Measurements from ENCODE around the gene BICC1. TPM values are rescaled to one million over a fixed set of nuclear protein-coding genes. Genes with fewer than 3 reads are reported as not detected.

The BICC1 gene
- total RNA-seq, 1 experiment from 2014 or later = not detected

GRCh38 chr10:58746474-58747185 lies 234.0 kb downstream of the BICC1 start:
- Histone ChIP-seq H3K36me3 (ENCODE audit: control insufficient read depth in 1 of 2, insufficient read depth in 2 of 2, low read length in 2 of 2) (no peaks in the 10 kb centered on the region), H3K4me2 (ENCODE audit: low read length) (no peak overlapping the region), H3K4me3 (replicated peaks in 1 of 2; ENCODE audit: low read depth in 1 of 2, low read length in 2 of 2) (no peak overlapping the region), H3K9ac (ENCODE audit: low read length) (no peak overlapping the region), H3K27me3 (ENCODE audit: insufficient read depth, low read length) (peaks cover 19% of the 10 kb centered on the region), H3K4me1 (ENCODE audit: control insufficient read depth in 1 of 2, insufficient read depth in 2 of 2, low read length in 2 of 2) (no peaks in the 10 kb centered on the region), H3K9me2 (ENCODE audit: insufficient read depth) (no peaks in the 10 kb centered on the region), H3K79me2 (ENCODE audit: insufficient read depth, low read length) (no peaks in the 10 kb centered on the region), H3K9me3 (ENCODE audit: control insufficient read depth in 1 of 2, insufficient read depth in 1 of 2, low read depth in 1 of 2, low read length in 2 of 2) (no peaks in the 10 kb centered on the region), H4K20me1 (ENCODE audit: insufficient read depth) (no peaks in the 10 kb centered on the region), H3K27ac (ENCODE audit: low read depth, low read length) (no peak overlapping the region), H2AFZ (ENCODE audit: low read depth, low read length, poor library complexity, severe bottlenecking) (no peak overlapping the region)
- ATAC-seq = no peak
- TF ChIP-seq MAX (IDR thresholded peaks at IDR 0.05) = no peak
- TF ChIP-seq FOSL1 (IDR thresholded peaks at IDR 0.05; ENCODE audit: low read depth) = no peak
- no peak for TF ChIP-seq POLR2A (IDR thresholded peaks at IDR 0.05; ENCODE audit: borderline replicate concordance, extremely low read depth, insufficient read depth, insufficient read length)
- TF ChIP-seq TCF7L2 (IDR thresholded peaks at IDR 0.05; ENCODE audit: borderline replicate concordance, extremely low read depth, insufficient read depth, insufficient read length) = no peak
- no peak for TF ChIP-seq POLR2AphosphoS5 (IDR thresholded peaks at IDR 0.05; ENCODE audit: low read depth, low read length)
- TF ChIP-seq CTCF (IDR thresholded peaks at IDR 0.05 in 2 of 3, conservative IDR thresholded peaks at IDR 0.05 in 1 of 3; ENCODE audit: borderline replicate concordance in 1 of 3, insufficient read depth in 1 of 3, low read depth in 2 of 3, low read length in 2 of 3) = no peak
- RAD21 ChIA-PET (ENCODE audit: low non-redundant PET in 1 of 2, low total read pairs in 2 of 2, uncharacterized antibody in 2 of 2, unreplicated experiment in 2 of 2) = no interaction called here
- CTCF ChIA-PET = no interaction called here
- no peak for DNase-seq (ENCODE audit: low read depth, low spot score)
- POLR2A ChIA-PET = no interaction called here
- BruUV-seq (replicated peaks) = no TSS peak
- intact Hi-C loops (cut with micrococcal nuclease) = no loop called here

- Histone ChIP-seq H3K27me3 (ENCODE audit: insufficient read depth, low read length) (peaks cover 21% of the 10 kb centered on the region), H2AFZ (ENCODE audit: low read depth, low read length, poor library complexity, severe bottlenecking) (no peak overlapping the region), H3K27ac (ENCODE audit: low read depth, low read length) (no peak overlapping the region), H3K9me2 (ENCODE audit: insufficient read depth) (no peaks in the 10 kb centered on the region), H3K9ac (ENCODE audit: low read length) (no peak overlapping the region), H3K9me3 (ENCODE audit: control insufficient read depth in 1 of 2, insufficient read depth in 1 of 2, low read depth in 1 of 2, low read length in 2 of 2) (no peaks in the 10 kb centered on the region), H4K20me1 (ENCODE audit: insufficient read depth) (no peaks in the 10 kb centered on the region), H3K4me3 (replicated peaks in 1 of 2; ENCODE audit: low read depth in 1 of 2, low read length in 2 of 2) (no peak overlapping the region), H3K36me3 (ENCODE audit: control insufficient read depth in 1 of 2, insufficient read depth in 2 of 2, low read length in 2 of 2) (no peaks in the 10 kb centered on the region), H3K79me2 (ENCODE audit: insufficient read depth, low read length) (no peaks in the 10 kb centered on the region), H3K4me1 (ENCODE audit: control insufficient read depth in 1 of 2, insufficient read depth in 2 of 2, low read length in 2 of 2) (no peaks in the 10 kb centered on the region), H3K4me2 (ENCODE audit: low read length) (no peak overlapping the region)
- CTCF ChIA-PET = no interaction called here
- ATAC-seq (no peak), DNase-seq (ENCODE audit: low read depth, low spot score) (no peak)
- RAD21 ChIA-PET (ENCODE audit: low non-redundant PET in 1 of 2, low total read pairs in 2 of 2, uncharacterized antibody in 2 of 2, unreplicated experiment in 2 of 2) = no interaction called here
- POLR2A ChIA-PET = no interaction called here
- intact Hi-C loops (cut with micrococcal nuclease) = no loop called here
- no TSS peak for BruUV-seq (replicated peaks)
- TF ChIP-seq CBX3 (IDR thresholded peaks at IDR 0.05; ENCODE audit: low read depth) (no peak), YY1 (IDR thresholded peaks at IDR 0.05; ENCODE audit: extremely low read depth, insufficient replicate concordance, low read depth, low read length) (no peak), RAD21 (IDR thresholded peaks at IDR 0.05; ENCODE audit: low read depth) (no peak), ZBTB33 (IDR thresholded peaks at IDR 0.05; ENCODE audit: extremely low read depth, insufficient replicate concordance, low read length) (no peak), EGR1 (IDR thresholded peaks at IDR 0.05; ENCODE audit: low read depth) (no peak), CTCF (IDR thresholded peaks at IDR 0.05 in 2 of 3, conservative IDR thresholded peaks at IDR 0.05 in 1 of 3; ENCODE audit: borderline replicate concordance in 1 of 3, insufficient read depth in 1 of 3, low read depth in 2 of 3, low read length in 2 of 3) (no peak), JUND (IDR thresholded peaks at IDR 0.05) (no peak), FOSL1 (IDR thresholded peaks at IDR 0.05; ENCODE audit: low read depth) (no peak), SIN3A (IDR thresholded peaks at IDR 0.05; ENCODE audit: low read depth) (no peak)
Measured at GRCh38 chr10:58747687-58748086, 235.0 kb downstream of the BICC1 start.
